H1 (cell line): Measurements from ENCODE around the gene HSPA1L. TPM values are rescaled to one million over a fixed set of nuclear protein-coding genes. Genes with fewer than 3 reads are reported as not detected.

ENCODE experiments used
- ASH2L ChIP-seq: fragments of 200-600, 300-600 bp; sonication (generic); IDR thresholded peaks from one replicate; pipeline ENCODE4 v1.7.1; 2017; ENCODE audit warnings: low read length
- ATF2 ChIP-seq: IDR thresholded peaks from 2 replicates; pipeline ENCODE4 v1.6.1; 2012; ENCODE audit warnings: low read length, inconsistent platforms
- HDAC2 ChIP-seq, 2 experiments: fragments of 300-600 bp in 1 of 2; sonication (generic) in 1 of 2; IDR thresholded peaks; 2 replicates each; pipeline ENCODE4 v1.6.1; 2011 to 2012; ENCODE audit warnings: low read depth in 2 of 2, low read length in 2 of 2, mild to moderate bottlenecking in 2 of 2, moderate library complexity in 2 of 2, borderline replicate concordance in 1 of 2, inconsistent platforms in 1 of 2
- KDM5A ChIP-seq: fragments of 200-600 bp; IDR thresholded peaks from 2 replicates; pipeline ENCODE4 v1.7.1; 2012; ENCODE audit warnings: mild to moderate bottlenecking, low read length, inconsistent platforms, mixed read lengths
- MAX ChIP-seq: IDR thresholded peaks from 2 replicates; pipeline ENCODE4 v1.6.1; 2012; ENCODE audit warnings: inconsistent platforms
- NANOG ChIP-seq: IDR thresholded peaks from 2 replicates; pipeline ENCODE4 v1.6.1; 2011; ENCODE audit warnings: low read length, low read depth, mild to moderate bottlenecking, inconsistent platforms; ENCODE audit not compliant: insufficient read depth, poor library complexity, severe bottlenecking
- RFX5 ChIP-seq: IDR thresholded peaks from 2 replicates; pipeline ENCODE4 v1.6.1; 2011; ENCODE audit warnings: low read depth, low read length, improper control_type of control experiment, borderline replicate concordance
- TAF7 ChIP-seq: optimal IDR thresholded peaks from 2 replicates; pipeline ENCODE3; 2011; ENCODE audit warnings: low read depth, mild to moderate bottlenecking, inconsistent platforms, low read length, moderate library complexity, borderline replicate concordance
- ZNF274 ChIP-seq: IDR thresholded peaks from 2 replicates; pipeline ENCODE4 v1.7.0; 2012; ENCODE audit warnings: low read length, borderline replicate concordance; ENCODE audit errors: extremely low read depth
- polyA plus RNA-seq, 7 experiments: library from polyadenylated mRNA; depleted of rRNA in 3 of 7; stranded (reverse) in 5 of 7; unstranded in 2 of 7; fragments of >200 nt in 5 of 7; fragments of 200-250 nt in 2 of 7; gene quantifications; 1 replicate in 5 of 7; 2 replicates in 1 of 7; 4 replicates in 1 of 7; pipeline versions ENCODE4 v1.2.1 to v1.2.3, GENCODE V29; 2011 to 2013; ENCODE audit warnings: missing spikeins in 2 of 7, mixed read lengths in 2 of 7
- total RNA-seq: library from RNA; stranded (reverse); fragmentation: NEBNext Ultra II Directional; extraction: Animal tissue kit (Norgen Biotek cat#: 25700); gene quantifications from 2 replicates; pipeline ENCODE4 v1.2.1, GENCODE V29; 2021

HSPA1L gene
- total and polyA plus RNA-seq, 2 of the 8 experiments (the other 6 are each of a cell fraction or from before 2014, with no cell fraction given): 1.00 to 1.9 TPM

- no peak for TF ChIP-seq ZNF274
- no peak for TF ChIP-seq ASH2L
- no peak for TF ChIP-seq NANOG
- no peak for TF ChIP-seq ATF2
- TF ChIP-seq RFX5: no peak
- TF ChIP-seq HDAC2 (IDR thresholded peaks at IDR 0.05; ENCODE audit: borderline replicate concordance in 1 of 2, low read depth in 2 of 2, low read length in 2 of 2): no peak
- TF ChIP-seq KDM5A: no peak
- no peak for TF ChIP-seq TAF7
- no peak for TF ChIP-seq MAX
These were observed 46.8 kb upstream of the HSPA1L start (continued) for GRCh38 chr6:31861919-31862343.
